ENCODE data around the gene ATP13A4.

DNA sequence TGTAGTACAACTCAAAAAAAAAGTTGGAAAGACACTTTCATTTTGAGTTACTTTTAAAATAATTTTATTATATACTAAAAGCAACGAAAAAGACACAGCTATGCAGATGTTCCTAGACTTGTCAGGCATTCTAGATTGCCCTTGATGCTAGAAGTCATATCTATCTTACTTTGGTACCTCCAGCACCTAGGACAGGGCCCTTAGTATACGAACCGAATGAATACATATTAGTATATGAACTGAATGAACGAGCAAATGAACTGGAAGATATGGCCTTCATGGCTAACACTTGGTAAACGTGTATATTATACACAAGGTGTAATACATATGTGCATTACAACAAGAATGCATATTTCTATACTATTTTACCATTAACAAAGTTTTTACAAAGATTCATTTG, 200.3 kb downstream of the ATP13A4 start:
- TF ChIP-seq, protein P1, sequence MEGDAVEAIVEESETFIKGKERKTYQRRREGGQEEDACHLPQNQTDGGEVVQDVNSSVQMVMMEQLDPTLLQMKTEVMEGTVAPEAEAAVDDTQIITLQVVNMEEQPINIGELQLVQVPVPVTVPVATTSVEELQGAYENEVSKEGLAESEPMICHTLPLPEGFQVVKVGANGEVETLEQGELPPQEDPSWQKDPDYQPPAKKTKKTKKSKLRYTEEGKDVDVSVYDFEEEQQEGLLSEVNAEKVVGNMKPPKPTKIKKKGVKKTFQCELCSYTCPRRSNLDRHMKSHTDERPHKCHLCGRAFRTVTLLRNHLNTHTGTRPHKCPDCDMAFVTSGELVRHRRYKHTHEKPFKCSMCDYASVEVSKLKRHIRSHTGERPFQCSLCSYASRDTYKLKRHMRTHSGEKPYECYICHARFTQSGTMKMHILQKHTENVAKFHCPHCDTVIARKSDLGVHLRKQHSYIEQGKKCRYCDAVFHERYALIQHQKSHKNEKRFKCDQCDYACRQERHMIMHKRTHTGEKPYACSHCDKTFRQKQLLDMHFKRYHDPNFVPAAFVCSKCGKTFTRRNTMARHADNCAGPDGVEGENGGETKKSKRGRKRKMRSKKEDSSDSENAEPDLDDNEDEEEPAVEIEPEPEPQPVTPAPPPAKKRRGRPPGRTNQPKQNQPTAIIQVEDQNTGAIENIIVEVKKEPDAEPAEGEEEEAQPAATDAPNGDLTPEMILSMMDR (IDR thresholded peaks at IDR 0.05) = no peak
- TF ChIP-seq POLR2A (IDR thresholded peaks at IDR 0.05) = no peak

All from thyroid gland (tissue), 4 donors.